ENCODE measurements around the gene SIRT7. TPM values are rescaled to one million over a fixed set of nuclear protein-coding genes. Genes with fewer than 3 reads are reported as not detected.
"Not testable (repeated sequence)": the region's sequence is repeated elsewhere in the genome, so short reads cannot be mapped to it uniquely, and the experiment has no call there.

Gene SIRT7
- total and polyA plus RNA-seq, 4 donors, result 5.8 to 24.2 (median 15.4) TPM

DNA sequence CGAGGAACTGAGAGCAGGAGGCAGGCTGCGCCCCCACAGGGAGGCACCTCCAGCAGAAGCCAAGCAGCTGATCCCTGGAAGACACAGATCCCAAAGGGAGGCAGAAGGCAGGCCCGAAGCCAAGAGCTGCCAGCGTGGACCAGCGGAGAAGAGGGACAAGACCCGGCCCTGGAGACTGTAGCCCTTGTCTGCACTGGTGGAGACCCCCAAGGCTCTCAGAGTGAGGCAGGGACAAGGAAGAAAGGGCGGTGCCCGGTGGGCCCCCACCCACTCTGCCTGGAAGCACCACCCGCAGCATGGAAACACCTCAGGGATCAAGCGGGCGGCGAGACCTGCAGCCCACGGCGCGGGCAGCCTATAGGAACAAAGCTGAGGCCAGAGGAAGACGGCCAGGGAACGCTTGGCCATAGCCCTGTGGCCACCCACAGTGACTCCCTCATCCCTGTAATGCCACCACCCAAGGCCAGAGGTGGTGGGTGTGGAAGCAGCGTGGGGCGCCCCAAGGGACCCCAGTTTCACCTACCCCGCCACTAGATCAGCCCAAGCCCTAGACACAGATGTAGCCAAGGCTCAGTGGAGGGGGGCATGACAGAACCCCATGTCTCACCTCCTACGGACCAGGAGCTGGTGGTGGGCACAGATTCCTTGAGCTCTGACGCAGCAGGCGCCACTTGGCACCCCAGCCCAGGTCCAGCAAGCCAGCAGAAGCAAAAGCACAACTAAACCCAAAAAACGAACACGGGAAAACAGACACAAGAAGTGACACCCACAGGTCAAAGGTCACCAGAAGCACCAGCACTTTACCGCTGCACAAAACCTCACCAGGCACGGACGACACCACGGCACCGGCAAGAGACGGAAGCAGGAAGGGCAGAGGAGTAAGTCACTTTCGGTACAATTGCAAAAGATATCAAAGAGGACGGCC is 2.9 kb upstream of the SIRT7 start:
- Histone ChIP-seq H3K27me3 (ENCODE audit: control insufficient read depth, insufficient read depth, low read length) (no peaks in the 10 kb centered on the region), H3K4me3 (ENCODE audit: low read depth, low read length) (no peak overlapping the region), H3K4me1 (ENCODE audit: control insufficient read depth, insufficient read depth, low read length) (peaks cover 42% of the 10 kb centered on the region), H3K36me3 (ENCODE audit: control insufficient read depth, insufficient read depth, low read length) (peaks cover 52% of the 10 kb centered on the region), H3K27ac (ENCODE audit: low read depth, low read length) (no peak overlapping the region), H3K9me3 (ENCODE audit: control insufficient read depth, insufficient read depth, low read length) (no peaks in the 10 kb centered on the region)
- no peak for DNase-seq (ENCODE audit: low read depth in 4 of 6, low spot score in 6 of 6)
- 90% methylated on average over 20 of the region's 33 CpGs for WGBS (ENCODE audit: insufficient coverage)

GRCh38 chr17:81918832-81919545 is 1.0 kb upstream of the SIRT7 start:
- H3K4me3 ChIP-seq (ENCODE audit: low read depth, low read length), result no peak overlapping the region
- WGBS (ENCODE audit: insufficient coverage), result 97% methylated on average over 12 of the region's 15 CpGs
- H3K9me3 ChIP-seq (ENCODE audit: control insufficient read depth, insufficient read depth, low read length), result no peaks in the 10 kb centered on the region
- H3K36me3 ChIP-seq (ENCODE audit: control insufficient read depth, insufficient read depth, low read length), result peaks cover 67% of the 10 kb centered on the region
- no peak overlapping the region for H3K27ac ChIP-seq (ENCODE audit: low read depth, low read length)
- no peaks in the 10 kb centered on the region for H3K27me3 ChIP-seq (ENCODE audit: control insufficient read depth, insufficient read depth, low read length)
- no peak for DNase-seq (ENCODE audit: low read depth in 4 of 6, low spot score in 6 of 6)
- H3K4me1 ChIP-seq (ENCODE audit: control insufficient read depth, insufficient read depth, low read length), result peaks cover 25% of the 10 kb centered on the region

- H3K36me3 ChIP-seq (ENCODE audit: control insufficient read depth, insufficient read depth, low read length), result peaks cover 69% of the 10 kb centered on the region
- not testable (repeated sequence) for DNase-seq (ENCODE audit: low read depth in 4 of 6, low spot score in 6 of 6); H3K27me3 ChIP-seq (ENCODE audit: control insufficient read depth, insufficient read depth, low read length); H3K27ac ChIP-seq (ENCODE audit: low read depth, low read length); H3K9me3 ChIP-seq (ENCODE audit: control insufficient read depth, insufficient read depth, low read length)
- H3K4me1 ChIP-seq (ENCODE audit: control insufficient read depth, insufficient read depth, low read length), result peaks cover 18% of the 10 kb centered on the region
- peak overlapping the region; percentile 31 for H3K4me3 ChIP-seq (ENCODE audit: low read depth, low read length)
- 29% methylated on average over 9 of the region's 9 CpGs for WGBS (ENCODE audit: insufficient coverage)
Observed at GRCh38 chr17:81918333-81918669, 325 bp upstream of the SIRT7 start.

- H3K27ac ChIP-seq (ENCODE audit: low read depth, low read length), result no peak overlapping the region
- peaks cover 69% of the 10 kb centered on the region for H3K36me3 ChIP-seq (ENCODE audit: control insufficient read depth, insufficient read depth, low read length)
- no peak overlapping the region for H3K4me3 ChIP-seq (ENCODE audit: low read depth, low read length)
Observed at GRCh38 chr17:81916234-81917001, 1.6 kb downstream of the SIRT7 start.

DNA sequence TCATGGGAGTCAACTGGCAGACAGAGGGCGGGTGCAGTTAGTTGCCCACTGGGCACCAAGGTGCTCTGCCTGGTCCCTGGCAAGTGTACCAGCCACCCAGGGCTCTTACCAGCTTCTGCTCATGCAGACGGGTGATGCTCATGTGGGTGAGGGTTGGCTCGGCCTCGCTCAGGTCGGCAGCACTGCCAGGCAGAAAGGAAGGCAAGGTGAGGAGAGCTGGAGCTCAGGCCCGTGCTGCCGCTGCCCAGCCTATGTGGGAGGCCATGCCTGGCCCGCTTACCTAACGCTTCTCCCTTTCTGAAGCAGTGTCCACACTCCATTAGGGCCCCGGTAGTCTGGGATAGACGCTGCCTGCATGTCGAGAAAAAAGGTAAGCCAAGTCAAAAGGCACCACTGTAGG is 2.6 kb downstream of the SIRT7 start:
- H3K9me3 ChIP-seq (ENCODE audit: control insufficient read depth, insufficient read depth, low read length), result no peaks in the 10 kb centered on the region
- no peak for DNase-seq (ENCODE audit: low read depth in 4 of 6, low spot score in 6 of 6)
- no peaks in the 10 kb centered on the region for H3K27me3 ChIP-seq (ENCODE audit: control insufficient read depth, insufficient read depth, low read length)
- peaks cover 58% of the 10 kb centered on the region for H3K36me3 ChIP-seq (ENCODE audit: control insufficient read depth, insufficient read depth, low read length)
- H3K4me1 ChIP-seq (ENCODE audit: control insufficient read depth, insufficient read depth, low read length), result peaks cover 29% of the 10 kb centered on the region
- H3K27ac ChIP-seq (ENCODE audit: low read depth, low read length), result no peak overlapping the region
- WGBS (ENCODE audit: insufficient coverage), result 89% methylated on average over 12 of the region's 12 CpGs
- no peak overlapping the region for H3K4me3 ChIP-seq (ENCODE audit: low read depth, low read length)

More at GRCh38 chr17:81916234-81917001, 1.6 kb downstream of the SIRT7 start:
- no peak for DNase-seq (ENCODE audit: low read depth in 4 of 6, low spot score in 6 of 6)
- whole genome bisulfite sequencing (ENCODE audit: insufficient coverage), result 86% methylated on average over 16 of the region's 21 CpGs
- Histone ChIP-seq H3K4me1 (ENCODE audit: control insufficient read depth, insufficient read depth, low read length) (peaks cover 23% of the 10 kb centered on the region), H3K9me3 (ENCODE audit: control insufficient read depth, insufficient read depth, low read length) (no peaks in the 10 kb centered on the region), H3K27me3 (ENCODE audit: control insufficient read depth, insufficient read depth, low read length) (no peaks in the 10 kb centered on the region)

- Histone ChIP-seq H3K4me1 (ENCODE audit: control insufficient read depth, insufficient read depth, low read length) (peaks cover 39% of the 10 kb centered on the region), H3K36me3 (ENCODE audit: control insufficient read depth, insufficient read depth, low read length) (peaks cover 50% of the 10 kb centered on the region), H3K27ac (ENCODE audit: low read depth, low read length) (no peak overlapping the region), H3K4me3 (ENCODE audit: low read depth, low read length) (no peak overlapping the region), H3K9me3 (ENCODE audit: control insufficient read depth, insufficient read depth, low read length) (no peaks in the 10 kb centered on the region), H3K27me3 (ENCODE audit: control insufficient read depth, insufficient read depth, low read length) (no peaks in the 10 kb centered on the region)
- no peak for DNase-seq (ENCODE audit: low read depth in 4 of 6, low spot score in 6 of 6)
- WGBS (ENCODE audit: insufficient coverage), result 95% methylated on average over 32 of the region's 36 CpGs
Observed at GRCh38 chr17:81914103-81914850, 3.7 kb downstream of the SIRT7 start.

DNA sequence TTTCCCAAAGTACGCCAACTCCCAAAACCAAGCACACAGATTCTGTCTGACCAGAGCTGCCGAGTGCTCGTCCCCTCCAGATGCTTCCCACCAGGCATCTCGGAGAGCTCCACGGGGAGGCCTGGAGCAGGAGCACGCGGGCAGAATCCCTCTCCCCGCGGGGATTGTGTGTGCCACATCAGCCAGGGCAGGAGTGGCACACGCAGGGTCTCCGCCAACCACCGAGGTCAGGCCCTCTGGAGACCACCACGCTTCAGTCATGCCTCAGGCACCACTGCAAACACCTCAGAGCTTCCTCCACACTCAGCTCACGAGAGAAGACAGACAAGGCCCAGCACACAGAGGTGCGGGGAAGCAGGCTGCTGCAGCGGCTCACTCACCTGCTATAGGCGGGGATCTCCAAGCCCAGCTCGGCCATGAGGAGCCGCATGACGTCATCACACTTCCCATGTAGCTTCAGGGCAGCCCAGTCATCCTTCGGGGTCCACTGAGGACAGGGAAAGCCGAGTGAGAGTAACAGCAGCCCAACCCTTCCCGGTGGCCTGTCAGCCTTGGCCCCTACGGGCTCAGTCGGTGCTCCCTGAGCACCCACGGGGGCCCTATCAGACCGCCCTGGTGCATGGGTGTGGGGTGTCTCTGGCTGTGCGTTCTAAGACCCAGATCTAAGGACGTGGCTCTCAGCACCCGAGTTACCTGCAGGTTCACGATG is 4.4 kb downstream of the SIRT7 start:
- 96% methylated on average over 31 of the region's 31 CpGs for WGBS (ENCODE audit: insufficient coverage)

GRCh38 chr17:81912441-81913309 is 5.3 kb downstream of the SIRT7 start:
- Histone ChIP-seq H3K36me3 (ENCODE audit: control insufficient read depth, insufficient read depth, low read length) (peaks cover 62% of the 10 kb centered on the region), H3K27ac (ENCODE audit: low read depth, low read length) (no peak overlapping the region), H3K9me3 (ENCODE audit: control insufficient read depth, insufficient read depth, low read length) (no peaks in the 10 kb centered on the region), H3K4me1 (ENCODE audit: control insufficient read depth, insufficient read depth, low read length) (peaks cover 33% of the 10 kb centered on the region), H3K27me3 (ENCODE audit: control insufficient read depth, insufficient read depth, low read length) (no peaks in the 10 kb centered on the region), H3K4me3 (ENCODE audit: low read depth, low read length) (no peak overlapping the region)
- no peak for DNase-seq (ENCODE audit: low read depth in 4 of 6, low spot score in 6 of 6)
- 95% methylated on average over 25 of the region's 32 CpGs for WGBS (ENCODE audit: insufficient coverage)

More for the DNA sequence above, 4.4 kb downstream of the SIRT7 start:
- H3K9me3 ChIP-seq (ENCODE audit: control insufficient read depth, insufficient read depth, low read length), result no peaks in the 10 kb centered on the region
- H3K4me3 ChIP-seq (ENCODE audit: low read depth, low read length), result no peak overlapping the region
- peaks cover 38% of the 10 kb centered on the region for H3K4me1 ChIP-seq (ENCODE audit: control insufficient read depth, insufficient read depth, low read length)
- H3K27ac ChIP-seq (ENCODE audit: low read depth, low read length), result no peak overlapping the region
- H3K36me3 ChIP-seq (ENCODE audit: control insufficient read depth, insufficient read depth, low read length), result peaks cover 53% of the 10 kb centered on the region
- no peak for DNase-seq (ENCODE audit: low read depth in 4 of 6, low spot score in 6 of 6)
- H3K27me3 ChIP-seq (ENCODE audit: control insufficient read depth, insufficient read depth, low read length), result no peaks in the 10 kb centered on the region

All from spinal cord (tissue), 10 donors.